Aorta (tissue), 5 donors: ENCODE results near the gene SLC25A51. TPM values are rescaled to one million over a fixed set of nuclear protein-coding genes. Genes with fewer than 3 reads are reported as not detected.

Experiments used
- ATAC-seq: fragments of 200-7000 bp; cut with Tn5 transposase; one replicate; pipeline ENCODE4 v1.9.1; 2022; ENCODE audit warnings: moderate library complexity; ENCODE audit not compliant: low FRiP score
- DNase-seq, 2 donors: peaks; one replicate each; pipeline ENCODE4 v3.0.0-alpha.2; 2020
- H3K27ac ChIP-seq, 2 donors: one replicate each; pipeline ENCODE4 v1.5.1; 2013; ENCODE audit warnings: low read length in 2 of 2, mild to moderate bottlenecking in 2 of 2, moderate library complexity in 2 of 2, control low read depth in 1 of 2, inconsistent platforms in 1 of 2, low read depth in 1 of 2
- H3K27me3 ChIP-seq, 2 donors: one replicate each; pipeline ENCODE4 v1.6.1; 2013; ENCODE audit warnings: control low read depth in 1 of 2, low read length in 1 of 2, mild to moderate bottlenecking in 1 of 2, moderate library complexity in 1 of 2; ENCODE audit not compliant: insufficient read depth in 2 of 2, control insufficient read depth in 1 of 2
- H3K36me3 ChIP-seq, 2 donors: one replicate each; pipeline ENCODE4 v1.6.1; 2013; ENCODE audit warnings: control low read depth in 1 of 2, low read length in 1 of 2, mild to moderate bottlenecking in 1 of 2; ENCODE audit not compliant: insufficient read depth in 2 of 2, control insufficient read depth in 1 of 2
- H3K4me1 ChIP-seq, 2 donors: one replicate each; pipeline ENCODE4 v1.6.1; 2013; ENCODE audit warnings: low read length in 2 of 2, control low read depth in 1 of 2, mild to moderate bottlenecking in 1 of 2, moderate library complexity in 1 of 2; ENCODE audit not compliant: insufficient read depth in 2 of 2, control insufficient read depth in 1 of 2
- H3K4me3 ChIP-seq, 2 donors: one replicate each; pipeline ENCODE4 v1.5.1; 2013; ENCODE audit warnings: low read length in 2 of 2, control low read depth in 1 of 2, mild to moderate bottlenecking in 1 of 2
- H3K9me3 ChIP-seq: one replicate; pipeline ENCODE4 v1.6.1; 2013; ENCODE audit warnings: mild to moderate bottlenecking, low read length; ENCODE audit not compliant: control insufficient read depth
- WGBS, 2 donors: extraction: QIAGEN DNeasy Blood & Tissue Kit; methylation state at CpG; one replicate each; pipeline ENCODE4 v1.1.7; 2013; 5-methylcytosine and 5-hydroxymethylcytosine counted together
- intact Hi-C, 2 donors: fragments of 100-400 bp; cut with DNase I; formaldehyde crosslinking; loops; one replicate each; pipeline versions ENCODE4 v1.14.2 to v1.15.0; 2022
- polyA plus RNA-seq, 2 donors: library from polyadenylated mRNA; stranded (reverse); fragments of 200-250 nt; gene quantifications; one replicate each; pipeline ENCODE4 v1.2.3, GENCODE V29; 2013
- total RNA-seq, 2 donors: library from RNA; stranded (reverse); fragmentation: NEBNext Ultra II Directional; extraction: Animal tissue kit (Norgen Biotek cat#: 25700); gene quantifications; one replicate each; pipeline ENCODE4 v1.2.1, GENCODE V29; 2021
- donor health status: healthy with polysubstance abuse.
- donor health status: Bipolar disorder and iron deficiency.
- donor health status: DM: no; HTN: no; CAD: no.
- donor health status: DM: no; HTN: no; CAD: no.
- donor health status: DM: yes; HTN: yes; CAD: no.

Gene SLC25A51
- total and polyA plus RNA-seq, 4 donors, result 4.8 to 24.3 (median 14.8) TPM

GRCh38 chr9:37919246-37919955 is 15.5 kb upstream of the SLC25A51 start:
- 74 to 82% methylated on average over 16 of the region's 16 CpGs for WGBS, 2 donors
- intact Hi-C loops, result loop anchor here in 1 of 2 donors (5.0 to 10.0 kb wide), 2 partner anchors 95 to 168 kb away; no protein-coding TSS in a partner anchor

GRCh38 chr9:37918665-37919170 is 14.8 kb upstream of the SLC25A51 start:
- Histone ChIP-seq H3K4me3 (no peak overlapping the region), H3K9me3 (no peaks in the 10 kb centered on the region), H3K4me1 (no peaks in the 10 kb centered on the region), H3K36me3 (no peaks in the 10 kb centered on the region), H3K27me3 (no peaks in the 10 kb centered on the region), H3K27ac (no peak overlapping the region)
- DNase-seq (no peak), ATAC-seq (no peak)
- intact Hi-C loops, result loop anchor here in 1 of 2 donors (5.0 to 10.0 kb wide), 2 partner anchors 96 to 169 kb away; no protein-coding TSS in a partner anchor
- WGBS, 2 donors, result 68 to 76% methylated on average over 6 of the region's 6 CpGs

More at GRCh38 chr9:37919246-37919955, 15.5 kb upstream of the SLC25A51 start:
- H3K27ac ChIP-seq, result no peak overlapping the region
- no peak overlapping the region for H3K4me3 ChIP-seq
- H3K36me3 ChIP-seq, result no peaks in the 10 kb centered on the region
- ATAC-seq (no peak), DNase-seq (no peak)
- no peaks in the 10 kb centered on the region for H3K9me3 ChIP-seq
- H3K27me3 ChIP-seq, result no peaks in the 10 kb centered on the region
- H3K4me1 ChIP-seq, result no peaks in the 10 kb centered on the region

GRCh38 chr9:37917801-37918664 is 14.1 kb upstream of the SLC25A51 start:
- Histone ChIP-seq H3K36me3 (no peaks in the 10 kb centered on the region), H3K9me3 (no peaks in the 10 kb centered on the region), H3K4me3 (no peak overlapping the region), H3K4me1 (no peaks in the 10 kb centered on the region), H3K27me3 (no peaks in the 10 kb centered on the region), H3K27ac (no peak overlapping the region)
- DNase-seq (no peak), ATAC-seq (no peak)
- intact Hi-C loops, result loop anchor here in 1 of 2 donors (5.0 to 10.0 kb wide), 2 partner anchors 97 to 169 kb away; no protein-coding TSS in a partner anchor
- WGBS, 2 donors, result 84% methylated on average over 21 of the region's 21 CpGs

- no peaks in the 10 kb centered on the region for H3K4me1 ChIP-seq
- no peak overlapping the region for H3K27ac ChIP-seq
- ATAC-seq, result no peak
- no peak for DNase-seq
- no peaks in the 10 kb centered on the region for H3K9me3 ChIP-seq
- no peaks in the 10 kb centered on the region for H3K27me3 ChIP-seq
- WGBS, 2 donors, result 67 to 69% methylated on average over 8 of the region's 8 CpGs
- no peaks in the 10 kb centered on the region for H3K36me3 ChIP-seq
- intact Hi-C loops, result loop anchor here in 1 of 2 donors (5.0 to 10.0 kb wide), 2 partner anchors 97 to 170 kb away; no protein-coding TSS in a partner anchor
- H3K4me3 ChIP-seq, result no peak overlapping the region
These were observed 13.4 kb upstream of the SLC25A51 start for GRCh38 chr9:37917313-37917731.

GRCh38 chr9:37916471-37917312 is 12.8 kb upstream of the SLC25A51 start:
- Histone ChIP-seq H3K4me1 (no peaks in the 10 kb centered on the region), H3K9me3 (no peaks in the 10 kb centered on the region), H3K27me3 (no peaks in the 10 kb centered on the region), H3K36me3 (no peaks in the 10 kb centered on the region), H3K27ac (no peak overlapping the region), H3K4me3 (no peak overlapping the region)
- DNase-seq (no peak), ATAC-seq (no peak)
- WGBS, 2 donors, result 91 to 92% methylated on average over 18 of the region's 18 CpGs
- intact Hi-C loops, result loop anchor here in 1 of 2 donors (5.0 to 10.0 kb wide), 2 partner anchors 98 to 171 kb away; no protein-coding TSS in a partner anchor

- H3K4me1 ChIP-seq, result no peaks in the 10 kb centered on the region
- DNase-seq (no peak), ATAC-seq (no peak)
- H3K36me3 ChIP-seq, result no peaks in the 10 kb centered on the region
- H3K27me3 ChIP-seq, result no peaks in the 10 kb centered on the region
- intact Hi-C loops, result loop anchor here in 1 of 2 donors (5.0 to 10.0 kb wide), 2 partner anchors 99 to 171 kb away; no protein-coding TSS in a partner anchor
- no peaks in the 10 kb centered on the region for H3K9me3 ChIP-seq
- WGBS, 2 donors, result 69 to 75% methylated on average over 14 of the region's 14 CpGs
- H3K4me3 ChIP-seq, result no peak overlapping the region
- no peak overlapping the region for H3K27ac ChIP-seq
These were observed 12.1 kb upstream of the SLC25A51 start for GRCh38 chr9:37915911-37916470.

- H3K4me1 ChIP-seq, result no peaks in the 10 kb centered on the region
- 80 to 89% methylated on average over 10 to 11 of the region's 11 CpGs for WGBS, 2 donors
- H3K9me3 ChIP-seq, result no peaks in the 10 kb centered on the region
- no peak overlapping the region for H3K27ac ChIP-seq
- no peak overlapping the region for H3K4me3 ChIP-seq
- no peaks in the 10 kb centered on the region for H3K27me3 ChIP-seq
- H3K36me3 ChIP-seq, result no peaks in the 10 kb centered on the region
- ATAC-seq, result no peak
- intact Hi-C loops, result loop anchor here (5.0 to 10.0 kb wide), 6 partner anchors 100 to 487 kb away; no protein-coding TSS in a partner anchor
- DNase-seq, result no peak
These were observed 10.9 kb upstream of the SLC25A51 start for GRCh38 chr9:37914701-37915358.
